ENCODE results near the gene CRABP2.

CRABP2 gene

GRCh38 chr1:156654700-156655099, 50.7 kb downstream of the CRABP2 start:
- DNase-seq (ENCODE audit: low spot score): no peak

GRCh38 chr1:156652992-156653355, 52.4 kb downstream of the CRABP2 start:
- DNase-seq (ENCODE audit: low spot score): no peak

- DNase-seq (ENCODE audit: low spot score): no peak
Observed at GRCh38 chr1:156652131-156652991, 53.0 kb downstream of the CRABP2 start.

Data from kidney capillary endothelial cell (primary cell).